ENCODE results near the gene GRIN3B. TPM values are rescaled to one million over a fixed set of nuclear protein-coding genes. Genes with fewer than 3 reads are reported as not detected.

Gene GRIN3B
- total and polyA plus RNA-seq, 2 of the 4 experiments (the other 2 are of a cell fraction): under 0.01 to 0.91 TPM

- TF ChIP-seq MAFK (IDR thresholded peaks at IDR 0.05; ENCODE audit: low read depth, low read length): no peak
These were observed 5.0 kb upstream of the GRIN3B start (continued) for GRCh38 chr19:995051-995827.

GRCh38 chr19:996051-996838 is 4.0 kb upstream of the GRIN3B start:
- peak overlapping the region; percentile 90 for H2AK9ac ChIP-seq (replicated peaks; ENCODE audit: low read depth, low read length, poor library complexity)
- peak; percentile 53 for DNase-seq
- WGBS, 2 experiments (ENCODE audit: extremely low coverage in 2 of 2, insufficient read length in 1 of 2): 8% methylated on average over 57 of the region's 64 CpGs; no CpG with 5 or more reads in 1 of the 2 experiments
- no peak overlapping the region for H3K9ac ChIP-seq (ENCODE audit: low read depth, low read length)
- no peak overlapping the region for H2BK120ac ChIP-seq (ENCODE audit: low read depth, low read length)
- H3K23ac ChIP-seq (ENCODE audit: low read depth, low read length): no peak overlapping the region
- no peak overlapping the region for H3K56ac ChIP-seq (ENCODE audit: extremely low read depth, insufficient read depth, low read length)
- ATAC-seq (ENCODE audit: low read depth): peak; percentile 27
- H2BK5ac ChIP-seq (ENCODE audit: low read depth, low read length, poor library complexity, severe bottlenecking): no peak overlapping the region
- H3K36me3 ChIP-seq (ENCODE audit: control insufficient read depth, insufficient read depth, low read length): peaks cover 18% of the 10 kb centered on the region
- CTCF ChIA-PET: no interaction called here
- POLR2A ChIA-PET (ENCODE audit: unreplicated experiment): no interaction called here
- H3K27me3 ChIP-seq (ENCODE audit: control insufficient read depth, insufficient read depth, low read length): peaks cover 42% of the 10 kb centered on the region
- H4K8ac ChIP-seq (ENCODE audit: low read depth in 2 of 2, low read length in 2 of 2): no peak overlapping the region
- no peak overlapping the region for H2AK5ac ChIP-seq (ENCODE audit: low read depth, low read length)
- no peak overlapping the region for H3K18ac ChIP-seq (ENCODE audit: low read depth, low read length)
- TF ChIP-seq MAFK (IDR thresholded peaks at IDR 0.05; ENCODE audit: low read depth, low read length) (no peak), FOS (IDR thresholded peaks at IDR 0.05; ENCODE audit: low read depth, low read length) (peak; percentile 40), MAZ (IDR thresholded peaks at IDR 0.05; ENCODE audit: borderline replicate concordance, low read depth, low read length) (peak; percentile 45; the same call in 1 of the 2 replicates), RCOR1 (IDR thresholded peaks at IDR 0.05; ENCODE audit: insufficient replicate concordance, low read length) (no peak), CEBPB (IDR thresholded peaks at IDR 0.05; ENCODE audit: low read depth, low read length) (0 out of 2 replicates have a peak, but pooled peaks have one; percentile 0), CTCF (conservative IDR thresholded peaks at IDR 0.05; ENCODE audit: low read depth, low read length) (no peak), CHD1 (IDR thresholded peaks at IDR 0.05; ENCODE audit: low read depth, low read length) (no peak)
- TF ChIP-seq, protein P1, sequence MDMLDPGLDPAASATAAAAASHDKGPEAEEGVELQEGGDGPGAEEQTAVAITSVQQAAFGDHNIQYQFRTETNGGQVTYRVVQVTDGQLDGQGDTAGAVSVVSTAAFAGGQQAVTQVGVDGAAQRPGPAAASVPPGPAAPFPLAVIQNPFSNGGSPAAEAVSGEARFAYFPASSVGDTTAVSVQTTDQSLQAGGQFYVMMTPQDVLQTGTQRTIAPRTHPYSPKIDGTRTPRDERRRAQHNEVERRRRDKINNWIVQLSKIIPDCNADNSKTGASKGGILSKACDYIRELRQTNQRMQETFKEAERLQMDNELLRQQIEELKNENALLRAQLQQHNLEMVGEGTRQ (IDR thresholded peaks at IDR 0.05; ENCODE audit: low read depth, low read length): no peak
- no peak overlapping the region for H2BK15ac ChIP-seq (ENCODE audit: low read depth, low read length)
- no peak overlapping the region for H2BK20ac ChIP-seq (ENCODE audit: low read depth, low read length)
- no TSS peak for BruUV-seq (replicated peaks)
- H3K79me1 ChIP-seq (ENCODE audit: low read depth in 1 of 2, low read length in 2 of 2): no peaks in the 10 kb centered on the region
- H3K9me1 ChIP-seq (ENCODE audit: insufficient read depth, low read length): no peaks in the 10 kb centered on the region
- no peak overlapping the region for H3K27ac ChIP-seq (ENCODE audit: insufficient read depth, low read length)
- no peak overlapping the region for H3K14ac ChIP-seq (replicated peaks; ENCODE audit: low read depth, low read length)
- in situ Hi-C loops (cut with MboI; ENCODE audit: low sequenced_read_pairs): loop anchor here (5.0 kb wide), 1 partner anchor 139 kb away; the partner anchor contains the start of gene CFD
- peaks cover 5% of the 10 kb centered on the region for H3K4me1 ChIP-seq (ENCODE audit: control insufficient read depth, insufficient read depth, low read length)
- intact Hi-C loops (cut with micrococcal nuclease): no loop called here
- H3K4me2 ChIP-seq (ENCODE audit: low read depth, low read length): peak overlapping the region; percentile 74
- H2AFZ ChIP-seq (replicated peaks; ENCODE audit: low read length, poor library complexity): peak overlapping the region; percentile 47
- no peaks in the 10 kb centered on the region for H3K9me3 ChIP-seq (ENCODE audit: control insufficient read depth, insufficient read depth, low read length)
- no peak overlapping the region for H4K5ac ChIP-seq (ENCODE audit: low read depth, low read length)
- 0 out of 2 replicates have a peak, but pooled peaks cover 6% of the 10 kb centered on the region for H4K20me1 ChIP-seq (ENCODE audit: insufficient read depth, low read length)
- H3K4ac ChIP-seq (ENCODE audit: low read depth, low read length): no peak overlapping the region
- no peak overlapping the region for H4K91ac ChIP-seq (ENCODE audit: insufficient read depth, low read depth, low read length)
- dilution Hi-C loops (cut with HindIII; ENCODE audit: low sequenced_read_pairs, unreplicated experiment): no loop called here
- H3K4me3 ChIP-seq (ENCODE audit: insufficient read depth, low read depth, low read length): peak overlapping the region; percentile 9; the same call in 1 of the 2 replicates

Measured in IMR-90 (cell line).